ENCODE results near the gene GRK6. TPM values are rescaled to one million over a fixed set of nuclear protein-coding genes. Genes with fewer than 3 reads are reported as not detected.
"Not testable (repeated sequence)": the region's sequence is repeated elsewhere in the genome, so short reads cannot be mapped to it uniquely, and the experiment has no call there.

Gene GRK6
- total and polyA plus RNA-seq, 4 donors, result 13.0 to 27.6 (median 20.4) TPM

DNA sequence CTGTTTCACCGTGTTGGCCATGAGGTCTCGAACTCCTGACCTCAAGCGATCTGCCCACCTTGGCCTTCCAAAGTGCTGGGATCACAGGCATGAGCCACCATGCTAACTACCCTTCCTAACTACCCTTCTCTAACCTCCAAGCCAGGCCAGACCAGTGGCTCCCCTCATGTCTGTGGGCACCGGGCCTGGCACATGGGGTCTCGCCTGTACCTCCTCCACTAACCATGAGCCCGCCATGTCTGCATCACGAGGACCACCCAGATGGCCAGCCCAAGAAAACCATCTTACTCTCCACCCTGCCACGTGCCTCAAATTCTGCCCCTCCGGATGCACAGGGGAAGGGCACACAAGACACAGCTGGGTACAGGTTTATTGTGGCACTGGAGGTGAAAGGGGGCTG is 56.6 kb downstream of the GRK6 start:
- H3K4me3 ChIP-seq (ENCODE audit: low read length in 2 of 2), result no peak overlapping the region
- WGBS, 2 donors, result 84% methylated on average over 9 of the region's 9 CpGs
- H3K4me1 ChIP-seq (ENCODE audit: control insufficient read depth in 1 of 2, insufficient read depth in 2 of 2, low read length in 2 of 2), result no peaks in the 10 kb centered on the region
- DNase-seq (no peak), ATAC-seq (ENCODE audit: low FRiP score) (no peak)
- intact Hi-C loops (cut with DNase I), result no loop called here
- H3K27ac ChIP-seq (ENCODE audit: low read depth in 1 of 2, low read length in 2 of 2), result no peak overlapping the region
- no peaks in the 10 kb centered on the region for H3K9me3 ChIP-seq (ENCODE audit: control insufficient read depth, low read length)
- H3K36me3 ChIP-seq (ENCODE audit: control insufficient read depth in 1 of 2, insufficient read depth in 2 of 2, low read length in 1 of 2), result peaks cover 0 to 8% of the 10 kb centered on the region in 2 donors
- no peaks in the 10 kb centered on the region for H3K27me3 ChIP-seq (ENCODE audit: control insufficient read depth in 1 of 2, insufficient read depth in 2 of 2, low read length in 1 of 2)

GRCh38 chr5:177483994-177484901 is 57.8 kb downstream of the GRK6 start:
- ATAC-seq (ENCODE audit: low FRiP score), result no peak
- no peak overlapping the region for H3K4me3 ChIP-seq (ENCODE audit: low read length in 2 of 2)
- no peaks in the 10 kb centered on the region for H3K4me1 ChIP-seq (ENCODE audit: control insufficient read depth in 1 of 2, insufficient read depth in 2 of 2, low read length in 2 of 2)

GRCh38 chr5:177484902-177485549 is 58.5 kb downstream of the GRK6 start:
- WGBS, 2 donors, result 29 to 34% methylated on average over 13 of the region's 13 CpGs
- Histone ChIP-seq H3K9me3 (ENCODE audit: control insufficient read depth, low read length) (no peaks in the 10 kb centered on the region), H3K27me3 (ENCODE audit: control insufficient read depth in 1 of 2, insufficient read depth in 2 of 2, low read length in 1 of 2) (no peaks in the 10 kb centered on the region), H3K4me1 (ENCODE audit: control insufficient read depth in 1 of 2, insufficient read depth in 2 of 2, low read length in 2 of 2) (no peaks in the 10 kb centered on the region), H3K4me3 (ENCODE audit: low read length in 2 of 2) (no peak overlapping the region), H3K27ac (ENCODE audit: low read depth in 1 of 2, low read length in 2 of 2) (peak overlapping the region in 1 of 2 donors; percentile 20), H3K36me3 (ENCODE audit: control insufficient read depth in 1 of 2, insufficient read depth in 2 of 2, low read length in 1 of 2) (peaks cover 0 to 14% of the 10 kb centered on the region in 2 donors)
- DNase-seq (no peak), ATAC-seq (ENCODE audit: low FRiP score) (no peak)
- intact Hi-C loops (cut with DNase I), result no loop called here

More at GRCh38 chr5:177483994-177484901, 57.8 kb downstream of the GRK6 start:
- Histone ChIP-seq H3K27ac (ENCODE audit: low read depth in 1 of 2, low read length in 2 of 2) (peak overlapping the region in 1 of 2 donors; percentile 20), H3K27me3 (ENCODE audit: control insufficient read depth in 1 of 2, insufficient read depth in 2 of 2, low read length in 1 of 2) (no peaks in the 10 kb centered on the region), H3K9me3 (ENCODE audit: control insufficient read depth, low read length) (no peaks in the 10 kb centered on the region), H3K36me3 (ENCODE audit: control insufficient read depth in 1 of 2, insufficient read depth in 2 of 2, low read length in 1 of 2) (peaks cover 0 to 12% of the 10 kb centered on the region in 2 donors)
- WGBS, 2 donors, result 12 to 21% methylated on average over 22 of the region's 22 CpGs
- DNase-seq, result peak in 1 of 2 donors; percentile 78
- intact Hi-C loops (cut with DNase I), result no loop called here

DNA sequence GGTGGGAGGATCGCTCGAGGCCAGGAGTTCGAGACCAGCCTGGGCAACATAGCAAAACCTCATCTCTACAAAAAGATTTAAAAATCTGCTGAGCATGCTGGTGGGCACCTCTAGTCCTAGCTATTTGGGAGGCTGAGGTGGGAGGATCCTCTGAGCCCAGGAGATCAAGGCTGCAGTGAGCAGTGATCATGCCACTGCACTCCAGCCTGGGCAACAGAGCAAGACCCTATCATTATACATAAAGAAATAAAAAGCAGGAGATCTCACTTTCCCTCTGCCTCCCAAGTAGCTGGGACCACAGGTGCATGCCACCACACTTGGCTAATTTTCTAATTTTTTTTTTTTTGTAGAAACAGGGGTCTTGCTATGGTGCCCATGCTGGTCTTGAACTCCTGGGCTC is 59.3 kb downstream of the GRK6 start:
- H3K9me3 ChIP-seq (ENCODE audit: control insufficient read depth, low read length); H3K27ac ChIP-seq (ENCODE audit: low read depth in 1 of 2, low read length in 2 of 2); H3K27me3 ChIP-seq (ENCODE audit: control insufficient read depth in 1 of 2, insufficient read depth in 2 of 2, low read length in 1 of 2); intact Hi-C loops (cut with DNase I); H3K4me3 ChIP-seq (ENCODE audit: low read length in 2 of 2); DNase-seq; H3K4me1 ChIP-seq (ENCODE audit: control insufficient read depth in 1 of 2, insufficient read depth in 2 of 2, low read length in 2 of 2); ATAC-seq (ENCODE audit: low FRiP score): not testable (repeated sequence)
- H3K36me3 ChIP-seq (ENCODE audit: control insufficient read depth in 1 of 2, insufficient read depth in 2 of 2, low read length in 1 of 2), result peaks cover 0 to 14% of the 10 kb centered on the region in 2 donors
- WGBS, 2 donors, result 79 to 88% methylated on average over 3 of the region's 3 CpGs

GRCh38 chr5:177486256-177486655 is 59.8 kb downstream of the GRK6 start:
- DNase-seq (no peak), ATAC-seq (ENCODE audit: low FRiP score) (no peak)
- Histone ChIP-seq H3K9me3 (ENCODE audit: control insufficient read depth, low read length) (no peaks in the 10 kb centered on the region), H3K27ac (ENCODE audit: low read depth in 1 of 2, low read length in 2 of 2) (no peak overlapping the region), H3K36me3 (ENCODE audit: control insufficient read depth in 1 of 2, insufficient read depth in 2 of 2, low read length in 1 of 2) (peaks cover 0 to 18% of the 10 kb centered on the region in 2 donors), H3K27me3 (ENCODE audit: control insufficient read depth in 1 of 2, insufficient read depth in 2 of 2, low read length in 1 of 2) (no peaks in the 10 kb centered on the region), H3K4me1 (ENCODE audit: control insufficient read depth in 1 of 2, insufficient read depth in 2 of 2, low read length in 2 of 2) (no peaks in the 10 kb centered on the region), H3K4me3 (ENCODE audit: low read length in 2 of 2) (no peak overlapping the region)
- 76% methylated on average over 3 of the region's 3 CpGs for WGBS, 2 donors
- intact Hi-C loops (cut with DNase I), result no loop called here

DNA sequence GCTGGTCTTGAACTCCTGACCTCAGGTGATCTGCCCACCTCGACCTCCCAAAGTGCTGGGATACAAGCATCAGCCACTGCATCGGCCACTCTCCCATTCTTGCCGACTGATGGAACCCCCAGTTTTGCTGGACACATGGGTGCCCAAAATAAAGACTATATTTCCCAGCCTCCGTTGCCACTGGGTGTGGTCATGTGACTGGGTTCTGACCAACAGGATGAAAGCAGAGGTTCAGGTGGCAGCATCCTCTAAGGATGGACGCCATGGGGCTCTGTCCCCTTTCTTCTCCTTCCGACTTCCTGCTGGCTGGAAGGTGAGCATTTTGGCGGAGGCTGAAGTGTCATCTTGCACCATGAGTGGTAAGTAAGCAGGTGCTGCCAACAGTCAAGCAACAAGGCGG is 60.7 kb downstream of the GRK6 start:
- no peaks in the 10 kb centered on the region for H3K4me1 ChIP-seq (ENCODE audit: control insufficient read depth in 1 of 2, insufficient read depth in 2 of 2, low read length in 2 of 2)
- DNase-seq (no peak), ATAC-seq (ENCODE audit: low FRiP score) (no peak)
- peaks cover 0 to 18% of the 10 kb centered on the region in 2 donors for H3K36me3 ChIP-seq (ENCODE audit: control insufficient read depth in 1 of 2, insufficient read depth in 2 of 2, low read length in 1 of 2)
- H3K9me3 ChIP-seq (ENCODE audit: control insufficient read depth, low read length), result no peaks in the 10 kb centered on the region
- H3K27ac ChIP-seq (ENCODE audit: low read depth in 1 of 2, low read length in 2 of 2), result no peak overlapping the region
- no peak overlapping the region for H3K4me3 ChIP-seq (ENCODE audit: low read length in 2 of 2)
- intact Hi-C loops (cut with DNase I), result no loop called here
- no peaks in the 10 kb centered on the region for H3K27me3 ChIP-seq (ENCODE audit: control insufficient read depth in 1 of 2, insufficient read depth in 2 of 2, low read length in 1 of 2)
- 78% methylated on average over 8 of the region's 8 CpGs for WGBS, 2 donors

DNA sequence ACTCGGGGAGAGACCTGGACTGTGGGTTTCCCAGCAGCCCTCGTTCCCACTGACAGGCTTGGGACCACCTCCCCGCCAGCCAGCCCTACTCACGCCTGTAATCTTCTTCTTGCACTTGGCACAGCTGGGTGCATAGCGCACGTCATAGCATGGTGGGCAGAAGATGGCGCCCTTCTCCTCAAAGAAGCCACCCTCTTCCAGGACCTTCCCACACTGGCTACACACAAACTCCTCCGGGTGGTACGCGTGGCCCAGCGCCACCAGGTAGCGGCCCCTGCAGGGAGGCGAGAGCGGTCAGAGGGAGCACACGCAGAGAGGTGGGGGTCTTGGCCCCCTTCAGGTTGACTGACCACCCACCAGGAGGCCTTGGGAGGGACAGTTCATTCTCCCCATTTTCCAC is 61.5 kb downstream of the GRK6 start:
- ATAC-seq (ENCODE audit: low FRiP score) (no peak), DNase-seq (no peak)
- H3K4me1 ChIP-seq (ENCODE audit: control insufficient read depth in 1 of 2, insufficient read depth in 2 of 2, low read length in 2 of 2), result no peaks in the 10 kb centered on the region
- H3K27me3 ChIP-seq (ENCODE audit: control insufficient read depth in 1 of 2, insufficient read depth in 2 of 2, low read length in 1 of 2), result no peaks in the 10 kb centered on the region
- H3K4me3 ChIP-seq (ENCODE audit: low read length in 2 of 2), result no peak overlapping the region
- WGBS, 2 donors, result 69% methylated on average over 15 of the region's 15 CpGs
- H3K27ac ChIP-seq (ENCODE audit: low read depth in 1 of 2, low read length in 2 of 2), result no peak overlapping the region
- peaks cover 0 to 18% of the 10 kb centered on the region in 2 donors for H3K36me3 ChIP-seq (ENCODE audit: control insufficient read depth in 1 of 2, insufficient read depth in 2 of 2, low read length in 1 of 2)
- no peaks in the 10 kb centered on the region for H3K9me3 ChIP-seq (ENCODE audit: control insufficient read depth, low read length)
- intact Hi-C loops (cut with DNase I), result no loop called here

GRCh38 chr5:177489119-177489716 is 62.7 kb downstream of the GRK6 start:
- Histone ChIP-seq H3K4me3 (ENCODE audit: low read length in 2 of 2) (no peak overlapping the region), H3K4me1 (ENCODE audit: control insufficient read depth in 1 of 2, insufficient read depth in 2 of 2, low read length in 2 of 2) (no peaks in the 10 kb centered on the region), H3K27me3 (ENCODE audit: control insufficient read depth in 1 of 2, insufficient read depth in 2 of 2, low read length in 1 of 2) (no peaks in the 10 kb centered on the region), H3K36me3 (ENCODE audit: control insufficient read depth in 1 of 2, insufficient read depth in 2 of 2, low read length in 1 of 2) (peaks cover 0 to 18% of the 10 kb centered on the region in 2 donors), H3K9me3 (ENCODE audit: control insufficient read depth, low read length) (no peaks in the 10 kb centered on the region), H3K27ac (ENCODE audit: low read depth in 1 of 2, low read length in 2 of 2) (no peak overlapping the region)
- peak in 1 of 2 donors; percentile 81 for DNase-seq
- no peak for ATAC-seq (ENCODE audit: low FRiP score)
- 39% methylated on average over 25 to 26 of the region's 26 CpGs for WGBS, 2 donors
- intact Hi-C loops (cut with DNase I), result no loop called here

All from aorta (tissue), 5 donors.